Neural progenitor cell (in vitro differentiated cells): Measurements from ENCODE around the gene ARFRP1. TPM values are rescaled to one million over a fixed set of nuclear protein-coding genes. Genes with fewer than 3 reads are reported as not detected.

ENCODE experiments used
- DNase-seq: peaks from one replicate; pipeline ENCODE4 v3.0.0-alpha.2; 2016; ENCODE audit warnings: low spot score
- H2AFZ ChIP-seq: fragments of 200-600 bp; sonication (generic); replicated peaks from 2 replicates; pipeline ENCODE4 v1.6.1; 2016; ENCODE audit warnings: antibody characterized with exemption
- H3F3A ChIP-seq: fragments of 200-600 bp; sonication (generic); 2 replicates; pipeline ENCODE4 v1.6.1; 2016; ENCODE audit warnings: antibody characterized with exemption, low read depth
- H3K27ac ChIP-seq: fragments of 200-600 bp; sonication (generic); 2 replicates; pipeline ENCODE4 v1.5.1; 2016; ENCODE audit warnings: mild to moderate bottlenecking
- H3K27me3 ChIP-seq: fragments of 200-600 bp; sonication (generic); 2 replicates; pipeline ENCODE4 v1.6.1; 2016; ENCODE audit warnings: mild to moderate bottlenecking, moderate library complexity
- H3K36me3 ChIP-seq: fragments of 200-600 bp; sonication (generic); 2 replicates; pipeline ENCODE4 v1.5.1; 2016
- H3K4me1 ChIP-seq: fragments of 200-600 bp; sonication (generic); 2 replicates; pipeline ENCODE4 v1.6.1; 2016; ENCODE audit warnings: mixed run types
- H3K4me2 ChIP-seq: fragments of 200-600 bp; sonication (generic); 2 replicates; pipeline ENCODE4 v1.6.1; 2016
- H3K4me3 ChIP-seq: fragments of 200-600 bp; sonication (generic); 2 replicates; pipeline ENCODE4 v1.5.1; 2016
- H3K79me2 ChIP-seq: fragments of 200-600 bp; sonication (generic); 2 replicates; pipeline ENCODE4 v1.6.1; 2016; ENCODE audit warnings: low read depth
- H3K9ac ChIP-seq: fragments of 200-600 bp; sonication (generic); 2 replicates; pipeline ENCODE4 v1.6.1; 2016
- H3K9me3 ChIP-seq: fragments of 200-600 bp; sonication (generic); 2 replicates; pipeline ENCODE4 v1.5.1; 2016; ENCODE audit warnings: low read depth
- H4K20me1 ChIP-seq: fragments of 200-600 bp; sonication (generic); 2 replicates; pipeline ENCODE4 v1.6.1; 2016; ENCODE audit warnings: low read depth
- H3K27ac Mint-ChIP-seq: 3 replicates; pipeline ENCODE4 v1.8.0; 2021; ENCODE audit warnings: mixed read lengths
- H3K27me3 Mint-ChIP-seq: 2 replicates; pipeline ENCODE4 v1.8.0; 2022; ENCODE audit warnings: low read depth, mild to moderate bottlenecking, inconsistent platforms, moderate library complexity, mixed read lengths; ENCODE audit not compliant: insufficient read depth
- H3K36me3 Mint-ChIP-seq: 3 replicates; pipeline ENCODE4 v1.8.0; 2021; ENCODE audit warnings: mixed read lengths
- H3K4me1 Mint-ChIP-seq: 3 replicates; pipeline ENCODE4 v1.8.0; 2021; ENCODE audit warnings: mixed read lengths
- H3K4me3 Mint-ChIP-seq: 3 replicates; pipeline ENCODE4 v1.8.0; 2021; ENCODE audit warnings: mild to moderate bottlenecking, moderate library complexity, mixed read lengths
- H3K9me3 Mint-ChIP-seq: 3 replicates; pipeline ENCODE4 v1.8.0; 2020; ENCODE audit warnings: mixed read lengths
- CTCF ChIP-seq: fragments of 200-600 bp; sonication (generic); IDR thresholded peaks from 2 replicates; pipeline ENCODE4 v1.5.1; 2017; ENCODE audit warnings: antibody characterized with exemption, mild to moderate bottlenecking
- EZH2 ChIP-seq: fragments of 200-600 bp; sonication (generic); IDR thresholded peaks from 2 replicates; pipeline ENCODE4 v1.6.1; 2017; ENCODE audit warnings: antibody characterized with exemption, mild to moderate bottlenecking, moderate library complexity
- EZH2phosphoT487 ChIP-seq: fragments of 200-600 bp; sonication (generic); IDR thresholded peaks from 2 replicates; pipeline ENCODE4 v1.6.1; 2017; ENCODE audit warnings: antibody characterized with exemption
- total RNA-seq: library from RNA; depleted of rRNA; stranded (reverse); fragments of >200 nt; gene quantifications from 2 replicates; pipeline ENCODE4 v1.2.3, GENCODE V29; 2015; ENCODE audit warnings: low replicate concordance

ARFRP1 gene
- total RNA-seq, 1 donor from 2014 or later, result 18.3 TPM

GRCh38 chr20:63656451-63656850, 51.3 kb downstream of the ARFRP1 start:
- no peak overlapping the region for H3K9ac ChIP-seq
- H2AFZ ChIP-seq, result no peak overlapping the region
- H3K27me3 Mint-ChIP-seq, result peaks cover 12% of the 10 kb centered on the region
- H3K4me1 Mint-ChIP-seq, result peaks cover 40% of the 10 kb centered on the region
- H3K4me3 Mint-ChIP-seq, result no peak overlapping the region
- no peaks in the 10 kb centered on the region for H3K9me3 Mint-ChIP-seq
- no peak for DNase-seq
- H3K79me2 ChIP-seq, result peaks cover 8% of the 10 kb centered on the region
- H3K36me3 Mint-ChIP-seq, result peaks cover 2% of the 10 kb centered on the region
- peaks cover 18% of the 10 kb centered on the region for H4K20me1 ChIP-seq
- H3K4me3 ChIP-seq, result no peak overlapping the region
- H3K4me2 ChIP-seq, result no peak overlapping the region
- peaks cover 27% of the 10 kb centered on the region for H3F3A ChIP-seq
- H3K4me1 ChIP-seq, result peaks cover 10% of the 10 kb centered on the region
- H3K9me3 ChIP-seq, result no peaks in the 10 kb centered on the region
- no peak for TF ChIP-seq CTCF
- no peak for TF ChIP-seq EZH2phosphoT487
- TF ChIP-seq EZH2, result no peak
- peaks cover 23% of the 10 kb centered on the region for H3K27me3 ChIP-seq
- no peak overlapping the region for H3K27ac ChIP-seq
- no peak overlapping the region for H3K27ac Mint-ChIP-seq
- no peaks in the 10 kb centered on the region for H3K36me3 ChIP-seq

GRCh38 chr20:63655249-63655648, 52.5 kb downstream of the ARFRP1 start:
- Mint-ChIP-seq H3K27ac (no peak overlapping the region), H3K9me3 (no peaks in the 10 kb centered on the region), H3K36me3 (no peaks in the 10 kb centered on the region), H3K4me1 (peaks cover 45% of the 10 kb centered on the region), H3K27me3 (peaks cover 13% of the 10 kb centered on the region), H3K4me3 (no peak overlapping the region)
- DNase-seq, result no peak
- H3K79me2 ChIP-seq, result peaks cover 8% of the 10 kb centered on the region
- H3K27me3 ChIP-seq, result peaks cover 31% of the 10 kb centered on the region
- TF ChIP-seq EZH2, result no peak
- TF ChIP-seq CTCF, result no peak
- TF ChIP-seq EZH2phosphoT487, result no peak
- no peak overlapping the region for H3K9ac ChIP-seq
- H3K27ac ChIP-seq, result no peak overlapping the region
- peaks cover 10% of the 10 kb centered on the region for H3K4me1 ChIP-seq
- no peaks in the 10 kb centered on the region for H3K36me3 ChIP-seq
- H3K4me2 ChIP-seq, result no peak overlapping the region
- peaks cover 29% of the 10 kb centered on the region for H3F3A ChIP-seq
- peaks cover 23% of the 10 kb centered on the region for H4K20me1 ChIP-seq
- no peak overlapping the region for H3K4me3 ChIP-seq
- H2AFZ ChIP-seq, result no peak overlapping the region
- no peaks in the 10 kb centered on the region for H3K9me3 ChIP-seq

- Mint-ChIP-seq H3K4me1 (peaks cover 35% of the 10 kb centered on the region), H3K36me3 (no peaks in the 10 kb centered on the region), H3K27me3 (peaks cover 13% of the 10 kb centered on the region), H3K4me3 (peak overlapping the region; percentile 82), H3K27ac (peak overlapping the region; percentile 95), H3K9me3 (no peaks in the 10 kb centered on the region)
- Histone ChIP-seq H3K4me2 (peak overlapping the region; percentile 80), H4K20me1 (peaks cover 20% of the 10 kb centered on the region), H3F3A (peaks cover 29% of the 10 kb centered on the region), H3K27me3 (peaks cover 31% of the 10 kb centered on the region), H3K4me3 (peak overlapping the region; percentile 66), H3K9me3 (no peaks in the 10 kb centered on the region), H3K4me1 (peaks cover 10% of the 10 kb centered on the region), H3K36me3 (no peaks in the 10 kb centered on the region), H2AFZ (no peak overlapping the region), H3K9ac (no peak overlapping the region), H3K27ac (no peak overlapping the region), H3K79me2 (peaks cover 4% of the 10 kb centered on the region)
- DNase-seq, result no peak
- TF ChIP-seq EZH2 (no peak), EZH2phosphoT487 (no peak), CTCF (no peak)
These were observed 53.7 kb downstream of the ARFRP1 start for GRCh38 chr20:63653974-63654668.
